Amygdala (tissue), 56 donors: ENCODE results near the gene S100Z.
A peak's percentile ranks its signal among the peaks of the same experiment; 100 is the strongest.
"Not testable (repeated sequence)": the region's sequence is repeated elsewhere in the genome, so short reads cannot be mapped to it uniquely, and the experiment has no call there.

ENCODE experiments used
- DNase-seq, 56 donors: peaks; one replicate each; lab custom pipeline; 2025; lab: John Stamatoyannopoulos, UW

Gene S100Z

DNA sequence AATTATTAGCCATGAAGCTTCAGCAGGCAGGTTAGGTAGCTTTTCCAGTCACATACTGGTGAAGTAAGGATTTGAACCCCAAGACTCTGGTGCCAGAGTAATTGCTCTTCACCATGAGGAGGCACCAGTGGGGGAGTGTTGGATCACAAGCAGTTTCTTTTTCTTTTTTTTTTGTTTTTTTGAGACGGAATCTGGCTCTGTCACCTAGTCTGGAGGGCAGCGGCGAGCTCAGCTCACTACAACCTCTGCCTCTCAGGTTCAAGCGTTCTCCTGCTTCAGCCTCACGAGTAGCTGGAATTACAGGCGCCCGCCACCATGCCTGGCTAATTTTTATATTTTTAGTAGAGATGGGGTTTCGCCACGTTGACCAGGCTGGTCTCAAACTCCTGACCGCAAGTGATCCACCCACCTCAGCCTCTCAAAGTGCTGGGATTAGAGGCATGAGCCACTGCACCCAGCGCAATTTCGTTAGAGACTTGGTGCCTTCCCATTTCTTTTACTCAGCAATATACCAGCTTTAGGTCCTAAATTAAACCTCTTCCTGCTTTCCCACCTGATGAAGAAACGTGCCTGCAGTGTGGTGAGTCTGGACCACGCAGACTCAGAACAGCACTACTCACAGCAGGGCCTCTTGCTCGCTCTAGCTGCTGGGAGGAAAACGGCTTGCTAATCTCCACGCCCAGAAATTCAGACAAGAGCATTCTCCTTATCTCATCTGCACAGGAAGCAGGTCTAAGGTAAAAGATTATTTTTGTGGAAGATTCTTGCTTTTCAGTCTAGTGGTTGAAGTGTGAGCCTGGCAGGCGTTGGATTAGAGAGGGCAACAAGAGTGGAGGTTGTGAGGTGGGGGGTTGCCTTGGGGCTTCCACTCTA is at the start of gene S100Z:
TSS of gene S100Z (plus strand) at position 596 of the 873 bp plus-strand sequence. CDS start 25,346 bp downstream, outside the sequence.
- no peak for DNase-seq

DNA sequence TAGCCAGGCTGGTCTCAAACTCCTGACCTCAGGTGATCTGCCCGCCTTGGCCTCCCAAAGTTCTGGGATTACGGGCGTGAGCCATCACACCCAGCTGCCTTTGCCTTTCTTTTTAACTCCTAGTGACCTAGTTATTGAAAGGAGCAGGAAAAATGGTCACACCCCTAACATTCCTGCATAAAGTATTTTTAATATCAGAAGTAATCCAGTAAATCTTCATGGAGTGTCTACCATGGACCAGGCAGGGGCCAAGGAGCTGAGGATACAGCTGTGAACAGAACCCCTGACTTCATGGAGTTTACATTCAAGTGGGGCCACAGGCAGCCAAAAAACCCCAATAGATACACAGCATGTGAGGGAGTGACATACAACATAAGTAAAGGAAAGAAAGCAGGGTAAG is 49.2 kb upstream of the S100Z start:
- no peak for DNase-seq

DNA sequence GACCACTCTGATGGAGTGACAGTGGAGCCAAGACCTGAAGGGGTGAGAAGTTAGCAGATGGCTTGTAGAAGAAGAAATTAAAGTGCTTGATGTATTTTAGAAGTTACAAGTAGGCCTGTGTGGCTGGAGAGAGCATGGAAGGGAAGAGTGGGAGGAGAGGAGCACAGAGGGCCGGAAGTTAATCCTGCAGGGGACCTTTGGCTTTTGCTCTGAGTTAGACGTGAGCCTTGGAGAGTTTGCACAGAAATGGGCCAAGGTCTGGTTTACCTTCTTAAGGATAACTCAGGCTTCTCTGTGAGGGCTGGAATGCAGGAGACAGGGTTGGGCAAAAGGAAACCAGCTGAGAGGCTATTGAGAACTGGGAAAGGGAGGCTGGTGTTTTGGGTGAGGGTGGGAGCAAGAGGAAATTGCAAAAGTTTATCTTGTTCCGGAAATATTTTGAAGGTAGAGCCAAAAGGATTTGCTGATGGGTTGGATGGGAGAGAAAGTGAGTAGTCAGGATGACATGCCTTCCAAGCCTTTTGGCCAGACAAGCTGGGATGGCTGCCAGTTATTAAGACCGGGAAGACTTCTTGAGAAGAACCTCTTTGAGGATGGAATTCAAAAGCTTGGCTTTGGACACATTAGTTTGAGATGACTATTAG is 48.5 kb upstream of the S100Z start:
- DNase-seq, result no peak

DNA sequence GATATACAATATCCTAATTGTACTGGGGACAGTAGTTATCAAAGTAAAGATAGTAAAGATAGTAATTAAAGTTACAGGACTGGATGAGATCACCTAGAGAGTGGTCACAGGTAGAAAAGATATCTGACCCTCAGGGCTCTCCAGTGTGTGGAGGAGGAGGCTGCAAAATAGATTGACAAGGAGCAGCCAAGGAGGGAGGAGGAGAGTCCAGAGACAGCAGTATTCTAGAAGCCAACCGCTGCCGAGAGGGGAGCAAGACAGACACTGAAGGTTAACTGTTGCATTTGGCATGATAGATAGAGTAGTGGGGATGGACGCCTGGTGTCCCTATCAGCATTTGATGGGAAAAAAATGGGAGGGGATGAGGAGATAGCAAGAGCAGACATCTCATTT is 48.0 kb upstream of the S100Z start:
- no peak for DNase-seq

DNA sequence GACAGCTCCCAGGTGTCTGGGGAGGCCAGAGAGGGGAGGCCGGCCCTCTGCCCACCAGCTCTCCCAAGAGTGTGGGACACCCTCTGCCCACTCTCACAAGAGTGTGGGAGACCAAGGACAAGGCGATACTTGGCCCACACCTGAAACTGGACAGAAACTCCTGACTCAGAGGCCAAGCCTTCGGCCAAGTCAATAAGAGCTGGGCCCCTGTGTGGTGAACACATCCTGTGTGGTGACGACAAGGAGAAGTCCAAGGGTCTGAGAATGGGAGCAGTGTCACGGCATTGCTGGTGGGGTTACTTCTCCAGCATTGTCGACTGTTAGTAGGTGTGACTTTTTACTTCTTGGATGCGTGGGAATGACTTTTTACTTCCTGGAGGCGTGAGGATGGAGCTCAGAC is 45.5 kb upstream of the S100Z start:
- no peak for DNase-seq

DNA sequence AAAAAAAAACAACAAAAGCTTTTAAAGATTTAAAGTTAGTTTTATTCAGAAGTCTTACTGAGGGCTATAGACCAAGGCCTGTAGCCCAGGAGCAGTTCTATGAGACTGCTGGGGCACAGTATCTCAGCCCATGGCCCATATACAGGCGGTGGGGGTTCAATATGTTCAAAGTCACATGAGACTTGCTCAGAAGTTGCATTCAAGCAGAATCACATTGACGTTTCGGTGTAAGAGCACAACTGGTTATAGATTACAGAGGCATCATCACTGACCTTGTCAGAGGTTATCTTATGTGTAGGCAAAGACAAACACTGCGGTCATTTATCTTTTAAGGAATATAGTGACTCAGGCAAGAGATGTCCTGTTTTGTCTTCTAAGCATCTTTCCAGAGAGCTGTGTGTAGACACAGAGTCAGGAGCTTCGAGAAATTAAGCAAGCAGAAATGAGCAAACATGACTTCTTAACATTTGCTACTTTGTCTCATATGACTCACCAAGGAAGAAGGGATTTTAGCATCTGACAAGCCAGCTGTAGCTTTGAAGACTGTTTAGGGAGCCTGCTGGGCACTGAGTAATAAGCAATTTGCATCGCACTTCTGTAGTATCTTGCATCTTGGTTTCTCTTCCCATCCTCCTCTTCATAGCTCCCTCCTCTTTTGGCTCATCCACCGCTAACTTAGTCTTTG is 43.9 kb upstream of the S100Z start:
- DNase-seq, result no peak

DNA sequence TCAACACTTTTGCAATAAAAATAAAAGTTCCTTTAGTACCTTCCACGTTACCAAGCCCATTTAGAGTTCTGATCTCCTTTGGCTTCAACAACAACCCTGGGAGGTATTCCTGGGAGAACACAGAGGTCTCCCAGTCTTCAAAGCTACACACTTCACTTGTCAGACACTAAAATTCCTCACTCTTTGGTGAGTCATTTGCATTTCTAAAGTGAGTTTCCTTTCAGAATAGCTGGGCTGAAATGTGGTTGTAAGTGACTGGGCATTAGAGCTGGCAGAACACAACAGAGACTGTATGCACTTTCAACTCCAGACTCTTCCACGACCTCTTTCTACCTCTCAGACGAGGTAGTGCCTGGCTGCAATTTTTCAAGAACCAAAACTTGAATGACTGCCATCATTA is 42.5 kb upstream of the S100Z start:
- no peak for DNase-seq

DNA sequence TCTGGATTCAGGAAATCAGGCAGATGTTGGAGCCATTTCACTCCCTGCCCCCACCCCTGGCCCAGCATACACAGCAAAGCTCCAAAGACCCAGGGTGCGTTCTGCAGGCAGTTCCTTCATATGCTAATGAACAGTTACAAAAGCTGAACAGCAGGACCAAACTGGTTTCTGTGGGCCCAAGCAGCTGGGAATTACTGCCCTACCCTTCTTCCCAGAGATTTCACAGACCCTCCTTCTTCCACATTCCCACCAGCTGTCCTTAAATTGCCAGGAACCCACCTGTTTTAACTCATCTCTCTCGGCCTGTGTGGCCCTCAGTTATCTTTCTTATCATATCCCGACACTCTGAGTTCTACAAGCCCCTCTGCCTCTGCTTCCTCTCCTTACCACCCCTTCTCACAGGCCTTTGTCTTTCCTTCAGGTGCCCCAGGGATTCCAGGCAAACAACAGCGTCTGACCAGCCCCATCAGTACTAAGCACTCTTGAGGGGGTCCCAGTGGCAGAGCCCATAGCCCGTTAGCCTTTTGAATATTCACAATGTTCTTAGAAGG is 41.6 kb upstream of the S100Z start:
- peak in 12 of 56 donors; percentile 3 to 34 (median 12) for DNase-seq

DNA sequence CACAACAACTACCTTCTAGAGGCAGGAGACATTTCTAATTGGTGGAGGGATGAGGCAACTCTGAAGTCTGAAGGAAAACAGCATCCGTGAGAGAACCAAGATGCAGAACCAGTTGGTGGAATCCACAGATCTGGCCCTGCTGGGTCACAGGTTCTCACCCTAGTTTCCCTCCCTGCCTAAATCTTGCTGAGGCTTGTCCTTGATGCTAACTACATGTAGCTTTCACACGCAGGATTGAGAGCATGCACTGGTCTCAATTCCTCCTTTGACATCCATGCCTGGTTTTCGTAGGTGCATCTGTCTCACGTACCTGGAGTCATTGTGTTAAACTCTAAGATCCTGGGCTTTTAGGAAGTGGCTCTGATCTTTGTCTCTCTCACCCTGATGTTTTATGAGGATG is 40.7 kb upstream of the S100Z start:
- DNase-seq, result no peak

DNA sequence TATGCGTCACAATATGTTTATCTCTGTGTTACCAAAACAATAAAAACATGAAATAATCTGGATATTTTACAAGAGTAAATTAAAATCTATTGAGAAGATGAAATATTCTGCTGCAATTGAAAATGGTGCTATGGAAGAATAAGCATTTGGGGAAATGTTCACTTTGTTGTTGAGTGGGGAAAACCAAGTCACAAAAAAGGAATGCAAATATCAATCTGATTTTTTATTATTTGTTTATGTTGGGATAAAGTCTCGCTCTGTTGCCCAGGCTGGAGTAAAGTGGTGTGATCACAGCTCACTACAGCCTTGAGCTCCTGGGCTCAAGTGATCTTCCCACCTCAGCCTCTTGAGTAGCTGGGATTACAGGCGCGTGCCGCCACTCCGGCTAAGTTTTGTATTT is 39.6 kb upstream of the S100Z start:
- DNase-seq, result no peak

DNA sequence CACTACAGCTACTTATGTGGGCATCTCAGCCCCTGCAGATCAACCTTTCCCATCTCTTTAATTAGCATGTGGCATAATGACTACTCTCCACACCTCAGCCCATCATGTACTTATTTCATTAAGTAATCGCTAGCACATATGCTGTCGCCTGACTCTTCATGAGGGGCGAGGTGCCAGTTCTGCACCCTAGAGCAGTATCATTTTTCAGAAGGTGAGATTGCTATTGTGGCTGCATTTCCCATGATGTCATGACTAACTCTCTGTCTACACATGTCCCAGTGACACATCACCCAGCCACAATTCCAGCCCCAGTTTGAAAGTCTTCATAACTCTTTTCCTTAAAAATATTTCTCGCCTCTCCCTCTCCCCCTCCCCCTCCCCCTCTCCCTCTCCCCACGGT is 38.6 kb upstream of the S100Z start:
- DNase-seq, result no peak

DNA sequence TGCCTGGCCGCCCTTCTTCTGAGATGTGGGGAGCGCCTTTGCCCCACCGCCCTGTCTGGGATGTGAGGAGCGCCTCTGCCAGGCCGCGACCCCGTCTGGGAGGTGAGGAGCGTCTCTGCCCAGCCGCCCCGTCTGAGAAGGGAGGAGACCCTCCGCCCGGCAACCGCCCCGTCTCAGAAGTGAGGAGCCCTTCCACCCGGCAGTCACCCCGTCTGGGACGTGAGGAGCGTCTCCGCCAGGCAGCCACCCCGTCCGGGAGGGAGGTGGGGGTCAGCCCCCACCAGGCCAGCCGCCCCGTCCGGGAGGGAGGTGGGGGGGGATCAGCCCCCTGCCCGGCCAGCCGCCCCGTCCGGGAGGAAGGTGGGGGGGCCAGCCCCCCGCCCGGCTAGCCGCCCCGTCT is 37.6 kb upstream of the S100Z start:
- not testable (repeated sequence) for DNase-seq

DNA sequence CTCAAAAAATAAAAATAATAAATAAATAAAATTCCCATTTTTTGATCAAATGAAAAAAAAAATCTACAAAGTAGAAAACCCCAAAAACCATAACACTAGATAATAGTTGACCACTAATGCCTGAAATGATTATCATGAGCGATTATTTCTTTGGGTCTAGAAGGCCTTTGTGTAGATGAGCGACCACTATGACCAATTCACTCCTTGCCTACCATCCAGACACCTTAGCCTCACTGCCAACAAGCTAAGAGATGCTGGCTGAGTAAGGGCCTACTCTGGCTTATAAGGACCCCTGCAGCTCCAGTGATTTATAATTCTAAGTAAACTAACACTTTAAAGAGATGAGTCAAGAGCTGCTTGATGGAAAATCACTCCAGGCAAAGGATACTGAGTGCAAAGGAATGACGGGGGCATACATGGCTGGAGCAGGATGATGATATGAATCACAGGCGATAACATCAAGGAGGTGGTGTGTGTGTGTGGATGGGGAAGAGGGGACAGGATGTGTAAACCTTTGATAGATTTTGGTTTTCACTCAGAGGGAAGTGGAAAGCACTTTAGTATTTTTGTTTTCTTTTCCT is 35.7 kb upstream of the S100Z start:
- no peak for DNase-seq

DNA sequence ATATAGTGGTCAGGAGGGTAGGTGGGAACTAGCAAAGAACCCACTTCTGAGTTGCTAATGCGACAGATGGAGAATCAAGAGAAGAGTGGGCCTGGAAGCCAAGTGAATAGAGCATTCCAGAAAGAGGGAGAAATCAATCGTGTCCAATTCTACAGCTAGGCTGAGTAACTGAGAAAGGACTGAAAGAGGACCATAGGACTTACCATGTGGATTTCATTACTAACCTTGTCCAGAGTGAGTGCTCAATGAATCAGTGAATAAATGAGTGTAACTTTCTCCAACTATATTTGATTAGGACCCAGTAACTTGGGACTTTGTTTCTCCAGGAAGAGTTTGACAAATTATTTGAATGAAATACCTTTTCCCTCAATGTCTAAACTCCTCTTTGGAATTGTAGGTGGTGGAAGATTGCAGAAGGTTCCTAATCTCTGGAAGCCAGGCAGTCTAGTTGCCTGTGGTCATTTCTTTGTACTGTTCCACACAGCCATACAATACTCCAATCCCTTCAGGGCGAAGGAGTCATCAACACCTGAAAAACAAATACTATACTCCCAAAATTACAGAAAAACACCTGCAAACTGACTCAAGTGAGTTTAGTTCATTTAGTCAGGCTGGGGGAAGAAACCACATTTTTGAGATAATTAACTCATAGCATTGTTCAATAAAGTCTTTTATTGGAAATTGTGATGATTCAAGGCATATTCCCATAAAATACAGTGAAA is 33.5 kb upstream of the S100Z start:
- no peak for DNase-seq

DNA sequence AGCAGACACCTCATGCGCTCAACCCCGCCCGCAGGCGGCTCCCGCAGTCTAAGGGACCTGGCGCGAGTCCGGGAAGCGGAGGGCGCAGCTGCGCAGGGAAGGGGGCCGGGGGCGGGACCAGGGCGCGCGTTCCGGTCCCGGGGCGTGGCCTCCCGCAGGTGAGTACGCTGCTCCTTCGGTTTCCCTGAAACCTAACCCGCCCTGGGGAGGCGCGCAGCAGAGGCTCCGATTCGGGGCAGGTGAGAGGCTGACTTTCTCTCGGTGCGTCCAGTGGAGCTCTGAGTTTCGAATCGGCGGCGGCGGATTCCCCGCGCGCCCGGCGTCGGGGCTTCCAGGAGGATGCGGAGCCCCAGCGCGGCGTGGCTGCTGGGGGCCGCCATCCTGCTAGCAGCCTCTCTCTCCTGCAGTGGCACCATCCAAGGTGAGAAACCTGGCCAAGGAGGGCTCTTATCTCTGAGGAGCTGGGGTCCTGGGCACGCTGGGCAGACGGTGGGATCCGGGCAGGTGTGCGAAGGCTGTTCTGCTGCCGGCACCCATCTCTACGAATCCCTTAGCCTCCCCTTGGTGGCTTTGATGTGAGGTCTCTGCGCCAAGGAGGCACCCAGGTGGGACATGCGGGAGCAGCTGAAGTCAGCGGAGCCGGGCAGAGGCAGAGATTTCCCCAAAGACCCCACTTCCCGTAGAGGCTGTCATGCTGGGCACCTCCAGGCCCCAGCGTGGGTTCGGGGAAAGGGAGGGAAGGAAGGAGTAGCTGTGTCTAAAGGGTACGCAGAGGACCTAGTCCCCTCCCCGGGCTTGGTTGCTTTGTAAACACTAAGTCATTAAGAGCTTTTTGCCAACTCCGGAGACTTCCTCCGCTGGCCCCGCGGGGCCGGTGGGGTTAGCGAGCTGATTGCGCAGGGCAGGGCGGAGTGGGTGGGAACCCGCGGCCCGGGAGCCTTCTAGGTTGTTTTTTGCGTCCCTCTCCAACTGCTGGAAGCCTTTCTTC is 30.7 kb upstream of the S100Z start, which contains the start of gene F2RL1:
TSS of gene F2RL1 (plus strand) at position 187 of the 988 bp plus-strand sequence. CDS start at position 340, 153 bp downstream.
- DNase-seq, result peak in 10 of 56 donors; percentile 2 to 25 (median 8)

DNA sequence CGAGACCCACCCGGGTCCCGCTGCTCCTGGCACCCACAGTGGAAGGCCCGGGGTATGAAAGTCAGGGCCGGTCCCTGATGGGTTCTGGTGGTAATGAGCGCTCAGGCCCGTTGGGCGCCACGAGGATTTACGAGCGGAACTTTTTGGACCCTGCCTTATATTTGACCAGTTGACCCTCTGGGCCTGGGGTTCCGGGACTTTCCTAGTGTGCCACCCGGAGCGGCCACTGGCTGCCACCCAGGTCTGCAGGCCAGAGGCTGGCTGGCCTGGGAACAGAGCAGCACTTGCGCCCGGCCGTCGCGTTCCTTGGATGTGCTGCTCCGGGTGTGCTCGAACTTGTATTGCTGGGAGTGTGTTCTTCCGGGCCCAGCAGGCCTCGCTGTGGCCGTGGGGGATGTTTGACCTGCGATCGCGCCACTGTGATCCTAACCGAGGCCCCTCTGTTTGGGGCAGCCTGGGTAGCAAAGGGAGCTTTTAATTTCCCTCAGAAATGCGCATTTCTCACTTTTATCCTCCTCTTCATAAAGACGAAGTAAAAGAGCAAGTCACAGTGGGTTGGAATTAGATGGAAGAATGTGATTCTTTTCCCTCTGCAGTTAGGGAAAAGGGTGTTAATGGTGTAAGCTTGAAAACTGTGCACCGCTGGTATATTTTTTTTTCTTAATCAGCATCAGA is 29.8 kb upstream of the S100Z start:
- peak in 3 of 56 donors; percentile 5 to 19 (median 8) for DNase-seq

DNA sequence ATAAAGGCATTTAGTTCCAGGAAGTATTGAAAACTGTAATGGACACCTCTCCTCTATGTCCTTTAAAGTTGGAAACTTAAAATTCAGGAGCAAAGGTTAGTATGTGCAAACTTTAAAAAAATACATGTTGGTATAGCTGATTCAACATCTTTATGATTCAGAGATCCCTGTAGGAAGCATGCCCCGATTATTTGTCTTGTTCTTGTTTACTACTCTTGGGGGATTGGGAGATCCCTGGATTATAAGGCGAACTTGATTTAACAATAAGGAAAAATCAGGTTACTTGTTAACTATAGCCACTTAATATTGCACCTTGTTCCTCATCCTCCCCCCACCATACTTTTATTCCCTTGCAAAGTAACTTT is 29.3 kb upstream of the S100Z start:
- DNase-seq, result no peak

DNA sequence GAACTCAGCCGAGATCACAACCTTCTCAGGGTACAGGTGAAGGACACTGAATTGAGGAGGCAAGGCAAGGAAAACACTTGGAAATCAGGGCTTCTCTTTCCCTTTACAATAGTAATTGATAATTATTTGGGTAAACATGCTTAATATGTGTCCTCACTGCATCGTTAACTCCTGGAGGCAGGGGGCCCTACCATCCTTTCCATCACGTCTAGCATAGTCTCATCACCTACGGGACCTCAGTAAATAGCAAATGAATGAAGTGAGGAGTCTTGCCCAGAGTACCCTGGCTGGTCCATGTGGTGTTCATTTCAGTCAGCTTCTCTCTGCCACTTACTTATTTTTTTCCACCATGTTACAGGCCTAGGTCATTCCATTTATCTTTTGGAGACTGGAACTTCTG is 28.7 kb upstream of the S100Z start:
- DNase-seq, result no peak
